ENCODE measurements around the gene GABPB1. TPM values are rescaled to one million over a fixed set of nuclear protein-coding genes. Genes with fewer than 3 reads are reported as not detected.

Gene GABPB1
- polyA plus RNA-seq, 1 of the 3 experiments (the other 2 are of a cell fraction), result 12.8 TPM

DNA sequence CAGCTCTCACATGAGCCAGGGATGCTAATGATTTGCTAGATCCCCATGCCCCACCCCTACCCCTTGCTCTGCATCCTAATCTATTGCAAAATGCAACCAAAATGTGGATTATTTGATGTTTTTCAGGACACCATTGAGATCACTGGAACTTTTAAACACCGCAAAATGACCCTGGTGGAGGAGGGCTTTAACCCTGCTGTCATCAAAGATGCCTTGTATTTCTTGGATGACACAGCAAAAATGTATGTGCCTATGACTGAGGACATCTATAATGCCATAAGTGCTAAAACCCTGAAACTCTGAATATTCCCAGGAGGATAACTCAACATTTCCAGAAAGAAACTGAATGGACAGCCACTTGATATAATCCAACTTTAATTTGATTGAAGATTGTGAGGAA, 119.2 kb downstream of the GABPB1 start:
- Histone ChIP-seq H3K9me3 (no peaks in the 10 kb centered on the region), H4K20me1 (ENCODE audit: insufficient read depth) (no peaks in the 10 kb centered on the region), H3F3A (replicated peaks; ENCODE audit: insufficient read depth) (no peaks in the 10 kb centered on the region), H3K9ac (no peak overlapping the region), H3K36me3 (replicated peaks in 1 of 2; ENCODE audit: control insufficient read depth in 1 of 2, insufficient read depth in 2 of 2, low read length in 1 of 2) (no peaks in the 10 kb centered on the region), H3K79me2 (ENCODE audit: insufficient read depth) (no peaks in the 10 kb centered on the region), H3K4me2 (no peak overlapping the region), H3K4me3 (ENCODE audit: low read depth in 2 of 2, low read length in 1 of 2) (no peak overlapping the region), H3K27ac (ENCODE audit: low read depth in 2 of 2, low read length in 1 of 2) (no peak overlapping the region), H3K4me1 (ENCODE audit: control insufficient read depth in 1 of 2, insufficient read depth in 2 of 2, low read depth in 1 of 2, low read length in 1 of 2) (no peaks in the 10 kb centered on the region), H3K9me2 (no peaks in the 10 kb centered on the region), H3K27me3 (ENCODE audit: insufficient read depth) (no peaks in the 10 kb centered on the region), H2AFZ (ENCODE audit: low read depth) (no peak overlapping the region)
- ChIA-PET POLR2A (no interaction called here), CTCF (no interaction called here)
- no peak for DNase-seq
- TF ChIP-seq JUND (IDR thresholded peaks at IDR 0.05) (no peak), EP300 (IDR thresholded peaks at IDR 0.05; ENCODE audit: borderline replicate concordance in 1 of 2, low read depth in 1 of 2, low read length in 1 of 2) (no peak), EZH2phosphoT487 (IDR thresholded peaks at IDR 0.05; ENCODE audit: borderline replicate concordance, low read depth) (no peak), TEAD4 (IDR thresholded peaks at IDR 0.05; ENCODE audit: borderline replicate concordance, insufficient read depth) (no peak), RXRA (IDR thresholded peaks at IDR 0.05; ENCODE audit: borderline replicate concordance, low read depth) (no peak), POLR2AphosphoS5 (IDR thresholded peaks at IDR 0.05; ENCODE audit: low read depth, low read length) (no peak), TCF12 (IDR thresholded peaks at IDR 0.05) (no peak), CHD2 (IDR thresholded peaks at IDR 0.05; ENCODE audit: low read length, partially characterized antibody) (no peak), MEF2A (IDR thresholded peaks at IDR 0.05; ENCODE audit: borderline replicate concordance, low read depth) (no peak)
- TF ChIP-seq, protein P1, sequence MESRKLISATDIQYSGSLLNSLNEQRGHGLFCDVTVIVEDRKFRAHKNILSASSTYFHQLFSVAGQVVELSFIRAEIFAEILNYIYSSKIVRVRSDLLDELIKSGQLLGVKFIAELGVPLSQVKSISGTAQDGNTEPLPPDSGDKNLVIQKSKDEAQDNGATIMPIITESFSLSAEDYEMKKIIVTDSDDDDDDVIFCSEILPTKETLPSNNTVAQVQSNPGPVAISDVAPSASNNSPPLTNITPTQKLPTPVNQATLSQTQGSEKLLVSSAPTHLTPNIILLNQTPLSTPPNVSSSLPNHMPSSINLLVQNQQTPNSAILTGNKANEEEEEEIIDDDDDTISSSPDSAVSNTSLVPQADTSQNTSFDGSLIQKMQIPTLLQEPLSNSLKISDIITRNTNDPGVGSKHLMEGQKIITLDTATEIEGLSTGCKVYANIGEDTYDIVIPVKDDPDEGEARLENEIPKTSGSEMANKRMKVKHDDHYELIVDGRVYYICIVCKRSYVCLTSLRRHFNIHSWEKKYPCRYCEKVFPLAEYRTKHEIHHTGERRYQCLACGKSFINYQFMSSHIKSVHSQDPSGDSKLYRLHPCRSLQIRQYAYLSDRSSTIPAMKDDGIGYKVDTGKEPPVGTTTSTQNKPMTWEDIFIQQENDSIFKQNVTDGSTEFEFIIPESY (IDR thresholded peaks at IDR 0.05; ENCODE audit: borderline replicate concordance, low read depth), result no peak
- TF ChIP-seq, protein P2, sequence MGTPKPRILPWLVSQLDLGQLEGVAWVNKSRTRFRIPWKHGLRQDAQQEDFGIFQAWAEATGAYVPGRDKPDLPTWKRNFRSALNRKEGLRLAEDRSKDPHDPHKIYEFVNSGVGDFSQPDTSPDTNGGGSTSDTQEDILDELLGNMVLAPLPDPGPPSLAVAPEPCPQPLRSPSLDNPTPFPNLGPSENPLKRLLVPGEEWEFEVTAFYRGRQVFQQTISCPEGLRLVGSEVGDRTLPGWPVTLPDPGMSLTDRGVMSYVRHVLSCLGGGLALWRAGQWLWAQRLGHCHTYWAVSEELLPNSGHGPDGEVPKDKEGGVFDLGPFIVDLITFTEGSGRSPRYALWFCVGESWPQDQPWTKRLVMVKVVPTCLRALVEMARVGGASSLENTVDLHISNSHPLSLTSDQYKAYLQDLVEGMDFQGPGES (IDR thresholded peaks at IDR 0.05; ENCODE audit: low read depth, low read length), result no peak
- TF ChIP-seq, protein P3, sequence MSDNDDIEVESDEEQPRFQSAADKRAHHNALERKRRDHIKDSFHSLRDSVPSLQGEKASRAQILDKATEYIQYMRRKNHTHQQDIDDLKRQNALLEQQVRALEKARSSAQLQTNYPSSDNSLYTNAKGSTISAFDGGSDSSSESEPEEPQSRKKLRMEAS (IDR thresholded peaks at IDR 0.05; ENCODE audit: low read depth), result no peak
- WGBS (ENCODE audit: low lambda C conversion rate), result 78% methylated on average over 1 of the region's 1 CpG

DNA sequence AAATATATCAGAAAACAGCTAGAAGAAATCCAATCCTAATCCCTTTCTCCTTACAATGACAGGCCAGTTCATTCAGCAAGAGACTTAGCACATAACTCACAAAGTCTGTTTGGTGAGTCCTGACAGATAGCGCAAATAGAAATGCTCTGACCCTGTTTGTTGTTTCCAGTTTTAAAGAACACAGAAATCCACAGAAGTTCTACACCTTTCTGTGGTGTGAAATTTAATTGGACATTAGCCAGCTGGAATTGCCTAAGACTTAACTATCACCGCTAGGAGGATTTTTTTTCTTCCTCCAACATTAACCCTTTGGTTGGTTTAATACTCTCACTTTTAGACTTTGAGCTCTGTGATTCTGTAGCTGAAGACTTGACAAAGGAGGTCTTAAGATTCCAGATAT, 120.2 kb downstream of the GABPB1 start:
- ChIA-PET POLR2A (no interaction called here), CTCF (no interaction called here)
- Histone ChIP-seq H3K4me2 (no peak overlapping the region), H3K27ac (ENCODE audit: low read depth in 2 of 2, low read length in 1 of 2) (no peak overlapping the region), H3K36me3 (replicated peaks in 1 of 2; ENCODE audit: control insufficient read depth in 1 of 2, insufficient read depth in 2 of 2, low read length in 1 of 2) (no peaks in the 10 kb centered on the region), H3K9ac (no peak overlapping the region), H3K9me2 (no peaks in the 10 kb centered on the region), H3K4me1 (ENCODE audit: control insufficient read depth in 1 of 2, insufficient read depth in 2 of 2, low read depth in 1 of 2, low read length in 1 of 2) (no peaks in the 10 kb centered on the region), H3K4me3 (ENCODE audit: low read depth in 2 of 2, low read length in 1 of 2) (no peak overlapping the region), H3F3A (replicated peaks; ENCODE audit: insufficient read depth) (no peaks in the 10 kb centered on the region), H3K27me3 (ENCODE audit: insufficient read depth) (no peaks in the 10 kb centered on the region), H3K9me3 (no peaks in the 10 kb centered on the region), H3K79me2 (ENCODE audit: insufficient read depth) (no peaks in the 10 kb centered on the region), H2AFZ (ENCODE audit: low read depth) (no peak overlapping the region), H4K20me1 (ENCODE audit: insufficient read depth) (no peaks in the 10 kb centered on the region)
- 72% methylated on average over 2 of the region's 2 CpGs for whole genome bisulfite sequencing (ENCODE audit: low lambda C conversion rate)
- no peak for TF ChIP-seq FOXJ3 (CRISPR knock-in tag; IDR thresholded peaks at IDR 0.05)
- TF ChIP-seq, protein P1 (IDR thresholded peaks at IDR 0.05; ENCODE audit: borderline replicate concordance, low read depth), result no peak
- TF ChIP-seq GABPA (IDR thresholded peaks at IDR 0.05; ENCODE audit: low read depth), result no peak
- TF ChIP-seq CHD2 (IDR thresholded peaks at IDR 0.05; ENCODE audit: low read length, partially characterized antibody), result no peak
- no peak for TF ChIP-seq TEAD4 (IDR thresholded peaks at IDR 0.05; ENCODE audit: borderline replicate concordance, insufficient read depth)
- TF ChIP-seq, protein P4, sequence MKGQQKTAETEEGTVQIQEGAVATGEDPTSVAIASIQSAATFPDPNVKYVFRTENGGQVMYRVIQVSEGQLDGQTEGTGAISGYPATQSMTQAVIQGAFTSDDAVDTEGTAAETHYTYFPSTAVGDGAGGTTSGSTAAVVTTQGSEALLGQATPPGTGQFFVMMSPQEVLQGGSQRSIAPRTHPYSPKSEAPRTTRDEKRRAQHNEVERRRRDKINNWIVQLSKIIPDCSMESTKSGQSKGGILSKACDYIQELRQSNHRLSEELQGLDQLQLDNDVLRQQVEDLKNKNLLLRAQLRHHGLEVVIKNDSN (IDR thresholded peaks at IDR 0.05; ENCODE audit: borderline replicate concordance, low read depth), result no peak
- TF ChIP-seq FOSL2 (IDR thresholded peaks at IDR 0.05; ENCODE audit: borderline replicate concordance, low read depth), result no peak
- no peak for TF ChIP-seq POLR2AphosphoS5 (IDR thresholded peaks at IDR 0.05; ENCODE audit: low read depth, low read length)
- TF ChIP-seq ELF1 (IDR thresholded peaks at IDR 0.05), result no peak
- no peak for TF ChIP-seq TCF12 (IDR thresholded peaks at IDR 0.05)
- no peak for TF ChIP-seq JUND (IDR thresholded peaks at IDR 0.05)
- TF ChIP-seq TAF1 (IDR thresholded peaks at IDR 0.05; ENCODE audit: borderline replicate concordance, low read depth, low read length), result no peak
- no peak for TF ChIP-seq SMC3 (IDR thresholded peaks at IDR 0.05; ENCODE audit: low read depth, low read length)
- TF ChIP-seq MEF2A (IDR thresholded peaks at IDR 0.05; ENCODE audit: borderline replicate concordance, low read depth), result no peak
- DNase-seq, result no peak
